HL-60/S4 treated with phorbol 12-myristate 13-acetate at 8.2 ng/mL for 4 days and 3 days (cell line): ENCODE results near the gene FSTL4.
"Not testable (repeated sequence)": the region's sequence is repeated elsewhere in the genome, so short reads cannot be mapped to it uniquely, and the experiment has no call there.

Experiments
- in situ Hi-C: fragments of 300-500 bp; cut with MboI; formaldehyde crosslinking; loops from 2 replicates; pipeline ENCODE4 v1.15.0; 2022; ENCODE audit warnings: low sequenced_read_pairs

Gene FSTL4

DNA sequence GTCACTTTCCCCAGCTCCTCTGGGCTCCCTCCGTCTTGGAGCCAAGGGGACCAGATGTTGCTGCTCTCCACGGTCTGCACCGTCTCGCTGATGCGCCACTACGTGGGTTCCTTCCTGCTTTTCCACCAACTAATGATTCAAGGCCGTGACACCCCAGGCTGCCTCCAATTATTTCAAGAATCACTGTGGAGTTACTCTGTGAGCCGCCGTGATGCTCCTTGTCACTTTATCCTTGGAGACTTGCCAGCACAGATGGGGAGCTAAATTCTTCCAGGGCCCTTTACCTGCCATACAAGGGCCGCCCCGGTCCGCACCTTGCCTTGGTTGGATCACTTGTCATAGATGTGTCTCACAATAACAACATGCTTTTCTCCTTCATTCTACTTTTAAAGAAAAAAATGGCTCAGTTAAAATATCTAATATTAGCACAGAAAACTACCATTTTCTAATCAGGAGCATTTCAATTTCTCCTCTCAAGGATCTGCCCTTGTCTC, 202.0 kb downstream of the FSTL4 start:
- in situ Hi-C loops = no loop called here

DNA sequence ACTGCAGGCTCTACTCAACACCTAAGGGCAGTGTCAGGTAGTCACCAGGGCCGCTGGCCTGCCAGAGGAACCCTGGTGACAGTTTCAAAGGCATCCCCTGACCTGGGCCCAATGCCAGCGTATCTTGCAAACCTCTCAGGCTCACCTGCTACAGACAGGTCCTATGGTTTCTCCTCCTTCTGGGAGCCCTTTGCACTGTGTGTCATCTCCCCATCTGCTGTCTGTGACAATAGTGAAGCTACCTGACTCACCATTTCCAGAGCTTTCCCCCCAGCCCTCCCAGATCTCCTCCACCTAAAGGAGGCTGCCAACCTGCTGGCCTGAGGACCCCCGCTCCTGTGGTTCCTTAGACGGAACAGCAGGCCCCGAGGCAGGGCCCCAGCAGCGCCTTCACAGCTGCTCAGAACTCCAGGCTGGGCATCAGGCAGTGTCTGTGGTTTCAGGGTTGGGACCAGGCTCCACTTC, 203.1 kb downstream of the FSTL4 start:
- in situ Hi-C loops = no loop called here

DNA sequence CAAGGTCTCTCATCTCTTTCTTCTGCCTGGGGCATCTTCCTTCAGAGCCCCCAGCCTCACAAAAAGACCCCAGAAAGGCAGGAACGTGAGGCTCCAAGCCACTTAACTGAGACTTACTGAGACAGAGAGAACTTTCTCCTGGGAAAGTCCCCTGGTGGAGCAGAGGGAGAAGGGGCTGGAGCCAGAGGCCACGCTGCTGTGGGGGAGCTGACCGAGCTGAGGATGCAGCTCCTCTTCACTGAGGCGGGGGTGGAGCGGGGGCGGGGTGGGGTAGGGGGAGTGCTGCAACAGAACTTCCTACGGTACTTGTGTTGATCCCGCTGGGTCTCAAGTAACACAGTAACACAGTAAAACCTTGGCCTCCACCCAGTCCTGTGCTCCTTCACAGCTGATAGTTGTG, 204.0 kb downstream of the FSTL4 start:
- in situ Hi-C loops = no loop called here

DNA sequence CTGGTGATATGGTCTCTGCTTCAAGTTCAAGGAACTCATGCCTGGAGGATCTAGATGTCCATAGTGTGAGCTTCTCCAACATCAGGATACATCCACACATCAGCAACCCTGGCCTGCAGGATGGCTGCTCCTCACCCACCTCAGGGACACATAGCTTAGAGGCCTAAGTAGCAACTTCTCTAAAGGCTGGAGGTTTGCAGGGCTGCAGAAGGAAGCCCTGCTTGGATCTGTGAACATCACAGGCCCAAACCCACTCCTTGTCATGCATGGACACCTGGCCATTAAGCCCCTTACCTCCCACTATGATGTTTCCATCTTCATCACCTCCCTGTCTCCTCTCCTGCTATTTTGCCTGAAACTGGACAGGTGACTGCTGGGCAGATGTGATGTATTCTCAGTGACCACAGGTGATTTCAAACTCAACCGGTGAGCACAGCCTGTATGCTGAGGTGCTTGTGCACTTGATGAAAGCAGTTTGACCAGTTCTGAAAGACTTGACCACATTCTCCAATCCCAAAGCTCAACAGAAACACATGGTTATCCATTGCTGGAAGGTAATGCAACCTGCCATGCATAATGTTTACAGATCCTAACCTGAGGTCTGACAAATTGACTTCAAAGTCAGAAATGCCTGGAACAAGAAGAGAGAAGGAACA, 205.2 kb downstream of the FSTL4 start:
- in situ Hi-C loops = no loop called here

DNA sequence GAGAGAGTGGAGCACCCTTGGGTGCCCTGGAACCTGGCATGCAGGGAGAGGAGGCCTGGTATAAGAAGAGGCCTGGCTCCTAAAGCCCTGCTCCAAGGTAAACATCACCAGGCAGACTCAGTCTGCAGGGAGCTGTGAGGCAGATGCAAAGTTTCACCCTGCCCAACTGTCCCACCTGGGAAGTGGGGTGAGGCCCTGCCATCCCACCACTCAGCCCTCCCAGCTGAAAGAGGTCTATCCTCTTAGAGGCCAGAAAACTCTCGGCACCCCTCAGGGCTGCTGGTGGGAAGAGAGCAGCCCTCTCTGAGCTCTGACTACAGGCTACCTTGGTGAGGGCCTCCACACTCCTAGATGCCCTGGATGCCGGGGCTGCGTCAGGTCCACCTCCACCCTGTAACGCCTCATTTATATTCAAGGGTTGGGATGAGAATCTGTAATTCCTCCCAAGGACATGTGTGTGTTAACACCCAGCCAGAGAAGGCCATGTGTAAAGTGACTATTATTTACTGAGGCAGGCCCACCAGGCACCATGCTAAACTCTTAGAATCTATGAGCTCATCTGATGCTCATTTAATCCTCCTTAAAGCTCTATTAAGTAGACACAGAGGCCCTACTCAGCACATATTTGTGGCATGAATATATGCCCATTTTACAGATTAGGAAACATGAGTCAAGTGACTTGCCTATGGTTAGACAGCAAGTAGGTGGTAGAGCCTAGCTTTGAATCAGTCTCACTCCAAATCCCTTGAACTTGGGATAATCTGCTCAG, 205.9 kb downstream of the FSTL4 start:
- in situ Hi-C loops = no loop called here

DNA sequence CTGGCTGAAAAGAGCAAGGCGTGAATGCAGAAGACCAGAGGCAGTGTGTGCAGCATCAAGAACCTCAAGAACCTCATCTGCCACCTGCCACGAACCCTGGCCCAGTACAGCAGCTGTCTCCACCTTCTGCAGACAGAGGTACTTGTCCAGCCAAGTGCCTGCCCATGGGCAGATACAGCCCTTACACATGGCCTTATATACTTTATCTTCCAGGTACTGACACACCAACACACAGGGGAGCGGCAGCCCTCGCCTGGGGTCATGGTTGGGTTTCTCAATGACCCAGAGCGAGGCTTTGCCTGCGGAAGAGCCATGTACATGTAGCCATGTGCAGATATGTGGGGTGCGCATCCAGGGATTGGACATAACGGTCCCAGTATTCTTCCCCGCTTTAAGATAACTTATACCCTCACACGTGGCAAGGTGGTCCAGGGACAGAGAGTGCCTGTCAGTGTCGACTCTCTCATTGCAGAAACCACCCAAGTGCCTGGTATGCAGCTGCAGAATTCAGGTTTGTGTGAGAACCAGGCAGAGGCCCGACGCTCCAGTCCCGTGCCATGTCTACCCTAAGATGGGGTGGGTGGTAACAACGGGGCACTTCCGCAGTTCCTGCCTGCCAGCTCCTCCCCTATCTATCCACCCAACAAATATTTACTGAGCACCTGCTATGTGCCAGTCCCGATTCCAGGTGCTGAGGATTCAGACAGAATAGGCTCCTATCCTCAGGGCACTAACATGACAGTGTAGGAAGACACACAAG, 206.9 kb downstream of the FSTL4 start:
- in situ Hi-C loops = no loop called here

DNA sequence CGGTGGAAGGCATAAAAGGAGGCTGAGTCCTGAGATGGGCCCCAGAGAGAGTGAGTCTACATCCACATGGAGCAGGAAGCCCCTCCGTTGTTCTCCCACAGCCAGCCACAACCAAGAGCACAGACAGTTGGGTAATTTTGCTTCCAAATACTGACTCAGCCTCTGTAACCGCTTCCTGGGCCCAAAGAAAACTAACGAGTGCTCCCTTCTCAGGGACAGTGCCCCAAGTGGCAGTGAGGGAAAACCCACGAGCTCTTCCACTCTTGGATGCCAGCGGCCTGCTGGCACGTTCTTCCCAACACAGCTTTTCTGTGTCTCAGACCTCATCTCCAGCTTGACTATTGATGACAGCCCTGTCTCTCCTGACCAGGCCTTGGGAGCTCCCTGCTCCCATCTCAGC, 207.6 kb downstream of the FSTL4 start:
- in situ Hi-C loops = no loop called here

DNA sequence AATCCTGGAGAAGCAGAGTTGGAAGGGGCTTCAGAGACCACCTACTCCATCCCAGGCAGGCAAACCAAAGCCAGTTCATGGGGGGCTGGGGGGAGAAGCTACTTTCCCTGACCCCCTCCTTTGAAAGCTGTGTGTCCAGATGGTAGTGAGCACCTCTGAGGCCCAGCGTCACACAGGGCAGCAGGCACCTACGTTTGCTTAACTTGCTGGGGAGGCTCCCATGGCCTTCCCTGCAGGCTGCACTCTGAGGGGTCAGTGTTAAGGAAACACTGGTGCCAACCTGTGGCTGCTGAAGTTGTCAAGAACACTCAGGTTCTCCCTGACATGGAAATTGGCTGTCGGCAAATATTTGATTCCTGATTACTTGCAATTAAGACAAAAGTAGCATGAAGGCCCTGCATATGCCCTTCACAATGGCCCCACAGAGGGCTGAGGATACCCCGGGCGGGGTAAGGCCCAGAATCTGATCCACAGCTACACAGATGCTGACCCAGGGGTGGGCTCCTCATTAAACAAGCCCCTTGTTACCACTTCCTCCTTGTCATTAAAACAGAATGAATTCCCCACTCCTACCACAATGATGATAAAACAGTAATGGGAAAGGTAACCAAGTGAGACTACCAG, 208.5 kb downstream of the FSTL4 start:
- in situ Hi-C loops = no loop called here

DNA sequence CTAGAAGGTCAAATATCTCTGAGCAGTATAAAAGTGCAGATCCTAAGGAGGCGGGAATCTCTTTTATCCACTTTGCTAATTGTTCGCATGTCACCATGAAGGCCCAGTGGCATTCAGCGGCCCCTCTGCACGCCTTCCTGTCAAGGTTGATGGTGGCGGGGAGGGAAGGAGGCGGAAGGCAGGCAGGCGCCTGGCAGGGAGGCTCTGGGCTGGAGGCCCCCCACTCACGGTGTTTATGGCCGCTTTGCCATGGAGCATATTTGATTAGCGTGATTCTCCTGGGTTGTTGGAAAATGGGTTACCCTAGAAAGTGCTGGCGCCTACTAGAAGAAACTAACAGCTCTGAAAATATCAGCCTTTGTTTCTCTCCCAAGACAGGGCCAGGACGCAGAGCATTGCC, 209.6 kb downstream of the FSTL4 start:
- in situ Hi-C loops = no loop called here

DNA sequence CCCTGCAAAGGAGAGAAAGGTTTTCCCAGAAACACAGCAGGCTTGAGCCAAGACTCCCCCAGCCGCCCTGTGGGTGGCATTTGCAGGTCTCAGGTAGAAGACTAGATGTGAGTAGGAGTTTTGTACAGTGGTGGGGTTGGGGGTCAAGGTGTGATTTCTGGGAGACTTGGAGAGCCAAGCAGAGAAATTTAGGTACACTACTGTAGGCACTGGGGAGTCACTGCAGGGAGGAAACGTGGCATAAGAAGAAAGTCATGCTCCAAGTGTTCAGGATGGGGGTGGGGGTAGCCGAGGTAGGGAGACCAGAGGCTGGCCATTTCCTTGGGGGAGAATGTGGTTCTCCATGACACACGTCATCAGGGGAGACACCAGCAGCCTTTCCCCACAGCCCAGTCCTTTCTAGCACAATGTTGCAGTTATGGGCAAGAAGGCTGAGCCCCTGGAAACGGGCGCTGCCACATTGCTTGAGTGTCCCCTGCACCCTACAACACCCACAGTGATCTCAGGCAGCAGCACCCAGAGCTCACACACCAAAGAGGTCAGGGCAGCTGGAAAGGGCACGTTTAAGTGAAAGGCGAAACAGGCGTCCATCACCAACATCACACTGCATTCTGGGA, 210.5 kb downstream of the FSTL4 start:
- in situ Hi-C loops = no loop called here

DNA sequence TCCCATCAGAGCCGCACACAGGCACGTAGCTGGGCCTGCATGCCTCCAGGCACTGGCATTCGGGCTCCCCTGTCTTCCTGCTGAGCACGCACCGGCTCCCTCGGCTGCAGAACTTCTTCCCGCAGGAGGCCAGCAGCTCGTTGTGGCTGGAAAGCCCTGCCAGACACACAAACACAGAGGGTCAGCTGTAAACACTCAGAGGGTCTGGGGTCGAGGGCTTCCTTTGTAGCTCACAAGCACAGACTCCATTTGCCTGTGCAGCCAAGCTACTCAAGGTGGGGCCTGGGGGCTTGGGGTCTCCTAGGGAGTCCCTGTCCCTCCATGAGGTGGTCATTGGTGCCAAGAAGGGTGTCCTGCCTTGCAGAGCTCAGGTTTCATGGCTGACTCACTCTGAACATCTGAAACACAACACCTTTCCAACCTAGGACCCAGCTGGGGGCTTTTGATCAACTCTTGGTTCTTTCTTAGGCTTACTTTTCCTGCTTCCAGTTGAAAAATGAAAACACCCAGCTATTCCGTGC, 211.4 kb downstream of the FSTL4 start:
- in situ Hi-C loops = no loop called here

DNA sequence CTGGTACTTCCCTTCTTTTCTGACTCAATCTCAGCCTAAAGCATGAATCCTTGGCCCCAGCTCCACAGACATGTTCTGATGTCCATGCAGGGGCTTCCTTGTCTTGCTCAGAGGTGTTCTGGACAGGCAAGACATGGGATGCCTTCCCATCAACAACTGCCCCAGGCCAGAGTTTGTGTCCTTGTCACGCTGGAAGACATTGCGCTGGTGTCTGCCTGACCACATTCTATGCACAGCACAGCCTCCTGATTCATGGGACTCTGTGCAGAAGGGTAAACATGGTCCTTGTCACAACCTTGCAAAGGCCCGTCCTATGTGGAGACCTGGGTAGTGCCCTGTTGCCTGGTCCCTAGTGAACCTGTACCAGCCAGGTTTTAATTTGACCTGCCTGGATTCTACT, 212.2 kb downstream of the FSTL4 start:
- in situ Hi-C loops = no loop called here

DNA sequence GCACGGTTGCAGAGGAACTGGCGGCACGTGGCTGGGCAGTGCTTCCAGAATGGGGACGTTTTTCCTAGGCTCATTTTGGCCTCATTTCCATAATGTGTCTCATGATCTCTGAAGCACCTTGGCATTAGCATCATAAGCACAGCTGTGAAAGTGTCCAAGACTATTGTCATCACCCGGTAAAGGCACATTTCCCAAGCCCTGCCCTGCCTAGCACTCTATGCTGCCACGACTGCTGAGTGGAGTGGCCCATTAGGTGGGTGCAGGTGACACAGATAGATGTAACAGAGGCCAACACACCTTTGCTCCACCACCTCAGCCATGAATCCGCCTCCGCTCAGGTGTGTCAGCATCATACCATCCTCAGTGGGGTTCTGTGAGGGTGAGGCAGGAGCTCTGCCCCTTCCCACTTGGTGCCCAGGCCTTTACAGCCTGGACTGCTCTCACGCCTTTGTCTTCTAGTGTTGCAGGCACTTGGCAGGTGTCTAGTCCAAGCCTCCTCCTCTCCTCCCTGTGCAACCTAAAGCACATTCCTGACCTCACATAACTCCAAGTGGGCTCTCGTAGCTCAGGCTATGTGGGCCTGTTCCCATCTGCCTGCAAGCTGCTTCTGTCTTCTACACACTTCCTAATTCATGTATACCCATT, 213.0 kb downstream of the FSTL4 start:
- in situ Hi-C loops = no loop called here

DNA sequence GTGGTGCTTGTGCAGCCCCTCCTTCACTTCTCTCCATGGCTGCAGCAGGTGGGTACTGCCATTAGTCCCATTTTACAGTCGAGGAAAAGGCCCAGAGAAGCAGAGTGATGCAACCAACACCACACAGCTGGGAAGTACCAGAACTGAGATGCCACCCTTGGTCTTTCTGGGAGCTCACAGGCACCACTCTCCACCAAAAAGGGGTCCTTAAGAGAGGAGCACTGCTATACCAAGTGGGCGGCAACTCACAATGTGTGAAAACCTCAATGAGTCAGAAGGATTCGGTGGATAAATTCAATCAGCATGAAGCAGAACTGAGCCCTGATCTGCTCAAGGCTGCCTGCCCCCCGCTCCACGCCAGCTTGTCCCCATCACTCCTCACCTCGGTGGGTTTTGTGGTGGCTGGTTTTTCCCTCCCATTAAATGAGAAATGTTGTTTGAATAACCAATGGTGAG, 213.7 kb downstream of the FSTL4 start:
- in situ Hi-C loops = no loop called here

DNA sequence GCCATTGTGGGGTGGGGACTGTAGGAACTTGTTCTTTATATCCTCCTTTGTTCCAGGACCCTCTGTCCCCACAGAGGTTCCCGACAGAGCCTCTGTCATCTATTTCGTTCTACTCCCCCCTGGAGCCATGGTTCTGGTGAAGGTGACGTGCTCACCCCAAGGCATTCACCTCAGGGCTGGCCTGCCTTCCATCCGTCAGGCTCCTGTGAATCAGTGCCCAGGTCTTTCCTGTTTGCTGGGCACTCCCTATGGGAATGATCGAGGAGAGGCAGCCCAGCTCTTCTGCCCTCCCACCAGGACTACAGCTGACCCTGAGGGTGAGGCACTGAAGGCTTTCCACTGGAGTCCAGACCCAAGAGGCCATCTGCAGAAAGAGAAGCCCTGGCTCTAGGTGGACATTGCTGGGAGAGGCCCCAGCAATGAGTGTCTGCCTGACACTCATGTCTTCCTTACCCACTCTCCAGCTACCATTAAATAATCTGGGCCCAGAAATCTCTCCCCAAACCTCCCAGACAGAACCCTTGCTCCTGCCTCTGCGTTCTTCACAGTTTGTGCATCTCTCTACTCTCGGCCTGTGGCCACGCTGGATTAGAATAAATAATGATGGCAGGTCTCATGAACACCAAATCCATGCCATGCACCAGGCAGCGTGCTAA, 214.2 kb downstream of the FSTL4 start:
- in situ Hi-C loops = no loop called here

DNA sequence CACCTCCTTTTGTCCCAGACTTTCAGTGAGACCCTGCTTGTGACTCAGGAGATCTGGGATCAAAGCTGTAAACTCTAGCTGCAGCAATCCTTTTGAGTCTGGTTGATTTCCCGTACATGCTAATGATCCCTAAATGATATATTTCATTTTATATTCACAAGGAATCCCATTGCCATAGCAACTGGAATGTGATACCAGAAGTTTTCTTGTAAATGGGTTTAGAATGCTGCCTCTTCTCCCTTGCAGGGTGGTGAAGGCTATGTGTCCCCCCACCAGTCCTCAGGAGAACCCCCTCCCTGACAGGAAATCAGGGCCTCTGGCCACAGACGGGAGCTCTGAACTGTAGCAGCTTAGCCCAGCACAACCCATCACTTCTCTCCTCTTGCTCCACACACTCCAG, 215.0 kb downstream of the FSTL4 start:
- in situ Hi-C loops = no loop called here

DNA sequence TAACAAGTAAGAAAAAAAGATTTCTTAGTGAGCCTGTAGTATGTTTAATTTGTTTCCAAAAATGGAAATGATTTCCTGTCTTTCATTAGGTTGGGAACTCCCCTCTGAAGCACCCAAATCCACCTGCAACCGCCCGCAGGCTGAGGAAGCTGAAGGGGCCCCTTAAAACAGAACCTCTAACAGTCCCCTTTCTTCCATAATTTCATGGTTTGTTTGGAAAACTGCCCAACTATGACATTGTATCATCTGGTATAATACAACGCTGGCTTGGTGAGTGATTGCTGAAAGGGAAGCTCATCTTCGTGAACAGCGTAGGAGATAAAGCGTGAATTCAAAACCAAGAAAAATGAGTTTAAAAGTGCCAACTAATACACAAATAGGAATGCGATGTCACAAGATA, 215.5 kb downstream of the FSTL4 start:
- in situ Hi-C loops = no loop called here

DNA sequence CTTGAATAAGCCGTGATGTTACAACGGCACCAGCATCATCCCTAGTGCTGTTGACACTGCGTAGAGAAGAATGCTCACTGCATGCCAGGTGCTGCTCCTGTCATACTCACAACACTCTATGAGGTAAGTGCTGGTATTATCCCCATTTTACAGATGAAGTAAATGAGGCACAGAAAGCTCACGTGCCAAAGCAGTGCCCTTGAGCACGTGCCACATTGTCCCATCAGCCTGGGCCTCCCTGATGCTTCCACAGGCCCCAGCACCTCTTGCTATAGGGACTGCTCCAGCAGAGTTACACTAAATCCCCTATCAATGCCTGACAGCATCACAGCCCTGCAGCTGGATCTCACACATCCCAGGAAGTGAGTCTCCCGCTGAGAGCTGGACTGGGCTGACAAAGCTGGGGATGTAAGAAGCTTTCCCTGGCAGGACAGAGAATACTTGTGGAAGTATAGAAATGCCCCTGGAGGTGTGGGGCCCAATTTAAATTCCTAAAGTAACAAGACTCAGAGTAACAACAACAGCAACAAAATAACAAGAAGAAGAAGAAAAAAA, 216.1 kb downstream of the FSTL4 start:
- in situ Hi-C loops = no loop called here

DNA sequence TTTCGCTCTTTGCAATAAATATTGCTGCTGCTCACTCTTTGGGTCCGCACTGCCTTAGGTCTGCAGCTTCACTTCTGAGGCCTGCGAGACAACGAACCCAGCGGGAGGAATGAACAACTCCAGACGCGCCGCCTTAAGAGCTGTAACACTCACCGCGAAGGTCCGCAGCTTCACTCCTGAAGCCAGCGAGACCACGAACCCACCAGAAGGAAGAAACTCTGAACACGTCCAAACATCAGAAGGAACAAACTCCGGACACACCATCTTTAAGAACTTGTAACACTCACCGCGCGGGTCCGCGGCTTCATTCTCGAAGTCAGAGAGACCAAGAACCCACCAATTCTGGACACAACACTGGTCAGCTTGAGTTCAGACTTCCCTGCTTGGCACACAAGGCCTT, 217.1 kb downstream of the FSTL4 start:
- in situ Hi-C loops = not testable (repeated sequence)
